ENCODE measurements around the gene PRM2.

Gene PRM2

DNA sequence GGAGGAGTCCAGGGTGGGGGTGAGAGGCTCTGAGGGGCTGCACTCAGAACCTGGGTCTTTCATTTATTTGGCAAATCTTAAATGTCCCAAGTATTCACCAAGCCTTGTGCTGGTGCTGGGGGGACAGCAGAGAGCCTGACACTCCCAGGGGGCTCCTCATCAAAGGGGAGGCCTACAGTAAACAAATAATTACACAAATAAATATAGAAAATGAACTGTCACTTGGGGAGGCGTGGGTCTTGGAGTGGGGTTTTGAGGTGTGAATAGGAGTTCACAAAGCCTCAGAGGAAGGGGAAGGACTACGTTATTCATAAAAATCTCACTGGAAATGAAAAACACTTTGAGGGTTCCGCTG lies 20.0 kb upstream of the PRM2 start:
- no peak for ATAC-seq
- TF ChIP-seq, protein P1, sequence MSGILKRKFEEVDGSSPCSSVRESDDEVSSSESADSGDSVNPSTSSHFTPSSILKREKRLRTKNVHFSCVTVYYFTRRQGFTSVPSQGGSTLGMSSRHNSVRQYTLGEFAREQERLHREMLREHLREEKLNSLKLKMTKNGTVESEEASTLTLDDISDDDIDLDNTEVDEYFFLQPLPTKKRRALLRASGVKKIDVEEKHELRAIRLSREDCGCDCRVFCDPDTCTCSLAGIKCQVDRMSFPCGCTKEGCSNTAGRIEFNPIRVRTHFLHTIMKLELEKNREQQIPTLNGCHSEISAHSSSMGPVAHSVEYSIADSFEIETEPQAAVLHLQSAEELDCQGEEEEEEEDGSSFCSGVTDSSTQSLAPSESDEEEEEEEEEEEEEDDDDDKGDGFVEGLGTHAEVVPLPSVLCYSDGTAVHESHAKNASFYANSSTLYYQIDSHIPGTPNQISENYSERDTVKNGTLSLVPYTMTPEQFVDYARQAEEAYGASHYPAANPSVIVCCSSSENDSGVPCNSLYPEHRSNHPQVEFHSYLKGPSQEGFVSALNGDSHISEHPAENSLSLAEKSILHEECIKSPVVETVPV (CRISPR knock-in tag; IDR thresholded peaks at IDR 0.05) = no peak
- TF ChIP-seq ZNF8 (CRISPR knock-in tag; IDR thresholded peaks at IDR 0.05) (no peak), ZFP3 (CRISPR knock-in tag; IDR thresholded peaks at IDR 0.05) (peak; percentile 99)

GRCh38 chr16:11295672-11296071 lies 19.4 kb upstream of the PRM2 start:
- no peak for ATAC-seq

GRCh38 chr16:11292076-11292748 lies 15.9 kb upstream of the PRM2 start:
- TF ChIP-seq PATZ1 (CRISPR knock-in tag; IDR thresholded peaks at IDR 0.05; ENCODE audit: borderline replicate concordance) (no peak), TOX (CRISPR knock-in tag; IDR thresholded peaks at IDR 0.05; ENCODE audit: borderline replicate concordance) (no peak), CREB5 (CRISPR knock-in tag; IDR thresholded peaks at IDR 0.05; ENCODE audit: low read depth) (no peak), ESRRG (CRISPR knock-in tag; IDR thresholded peaks at IDR 0.05) (no peak), GLIS3 (CRISPR knock-in tag; IDR thresholded peaks at IDR 0.05) (no peak), ARNTL (CRISPR knock-in tag; IDR thresholded peaks at IDR 0.05; ENCODE audit: borderline replicate concordance, low read depth) (no peak), POU6F1 (CRISPR knock-in tag; IDR thresholded peaks at IDR 0.05; ENCODE audit: borderline replicate concordance, low read depth) (no peak), BACH2 (CRISPR knock-in tag; IDR thresholded peaks at IDR 0.05; ENCODE audit: borderline replicate concordance) (no peak)
- no peak for ATAC-seq

More at GRCh38 chr16:11295672-11296071, 19.4 kb upstream of the PRM2 start:
- TF ChIP-seq TSHZ2 (CRISPR knock-in tag; IDR thresholded peaks at IDR 0.05) = no peak

GRCh38 chr16:11291091-11291703 lies 14.9 kb upstream of the PRM2 start:
- no peak for ATAC-seq
- no peak for TF ChIP-seq CREB5 (CRISPR knock-in tag; IDR thresholded peaks at IDR 0.05; ENCODE audit: low read depth)
- TF ChIP-seq OSR1 (CRISPR knock-in tag; IDR thresholded peaks at IDR 0.05) = no peak
- no peak for TF ChIP-seq CSDC2 (CRISPR knock-in tag; IDR thresholded peaks at IDR 0.05)
- no peak for TF ChIP-seq ZFP30 (CRISPR knock-in tag; IDR thresholded peaks at IDR 0.05)
- no peak for TF ChIP-seq TOX (CRISPR knock-in tag; IDR thresholded peaks at IDR 0.05; ENCODE audit: borderline replicate concordance)
- TF ChIP-seq RARB (CRISPR knock-in tag; IDR thresholded peaks at IDR 0.05) = no peak
- TF ChIP-seq ZC3H10 (CRISPR knock-in tag; IDR thresholded peaks at IDR 0.05) = no peak
- TF ChIP-seq GLIS3 (CRISPR knock-in tag; IDR thresholded peaks at IDR 0.05) = no peak
- TF ChIP-seq PPARA (CRISPR knock-in tag; IDR thresholded peaks at IDR 0.05; ENCODE audit: borderline replicate concordance) = no peak
- no peak for TF ChIP-seq SNAI2 (CRISPR knock-in tag; IDR thresholded peaks at IDR 0.05)
- no peak for TF ChIP-seq POU6F1 (CRISPR knock-in tag; IDR thresholded peaks at IDR 0.05; ENCODE audit: borderline replicate concordance, low read depth)
- no peak for TF ChIP-seq ESRRG (CRISPR knock-in tag; IDR thresholded peaks at IDR 0.05)
- TF ChIP-seq ARNTL (CRISPR knock-in tag; IDR thresholded peaks at IDR 0.05; ENCODE audit: borderline replicate concordance, low read depth) = no peak
- no peak for TF ChIP-seq ZNF70 (CRISPR knock-in tag; IDR thresholded peaks at IDR 0.05)

Measured in SK-N-SH treated with all-trans-retinoic acid at 6 μM for 48 hours (cell line).